ENCODE data around the gene MED15. TPM values are rescaled to one million over a fixed set of nuclear protein-coding genes. Genes with fewer than 3 reads are reported as not detected.
"Not testable (repeated sequence)": the region's sequence is repeated elsewhere in the genome, so short reads cannot be mapped to it uniquely, and the experiment has no call there.

The MED15 gene
- total RNA-seq, 4 donors from 2014 or later = 37.5 to 69.4 (median 52.7) TPM

DNA sequence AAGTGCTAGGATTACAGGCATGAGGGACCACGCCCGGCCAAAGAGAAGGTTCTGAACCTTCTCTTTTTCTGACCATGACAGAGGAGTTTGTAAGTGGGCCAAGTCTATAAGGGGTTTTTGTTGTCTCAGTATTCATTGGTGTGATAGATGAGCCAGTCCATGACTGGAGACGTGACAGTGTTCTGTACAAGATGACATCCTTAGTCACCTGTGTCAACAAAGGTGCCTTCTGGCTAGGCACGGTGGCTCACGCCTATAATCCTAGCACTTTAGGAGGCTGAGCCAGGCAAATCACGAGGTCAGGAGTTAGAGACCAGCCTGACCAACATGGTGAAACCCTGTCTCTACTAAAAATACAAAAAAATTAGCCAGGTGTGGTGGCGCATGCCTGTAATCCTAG, 7.6 kb upstream of the MED15 start:
- DNase-seq = no peak
- in situ Hi-C loops (cut with MboI; ENCODE audit: low sequenced_read_pairs in 4 of 4) = loop anchor here in 2 of 4 donors (5.0 to 10.0 kb wide), 2 partner anchors 65 to 82 kb away; no protein-coding TSS in a partner anchor

DNA sequence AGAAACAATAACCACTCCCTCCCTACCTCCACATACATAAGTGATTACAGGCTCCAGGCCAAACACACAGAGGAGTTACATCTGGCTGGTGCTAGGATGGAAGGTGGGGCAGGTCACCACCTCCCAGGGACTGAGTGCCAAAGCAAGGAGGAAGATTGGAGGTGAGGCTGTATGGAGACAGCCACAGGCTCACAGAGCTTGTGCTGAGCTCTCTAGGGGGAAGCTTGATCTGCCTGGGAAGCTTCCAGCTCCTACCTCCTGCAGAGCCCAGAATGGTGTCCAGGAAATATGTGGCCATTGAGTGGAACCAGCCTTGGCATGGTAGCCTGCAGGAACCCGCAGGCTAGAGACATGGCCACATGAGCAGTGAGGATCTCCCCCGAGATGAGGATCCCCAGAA, 3.6 kb upstream of the MED15 start:
- intact Hi-C loops (cut with DNase I; ENCODE audit: low total_unique reads) = no loop called here

More for the DNA sequence above, 7.6 kb upstream of the MED15 start:
- no peak for ATAC-seq
- Histone ChIP-seq H3K27me3 (no peaks in the 10 kb centered on the region), H3K36me3 (peaks cover 0 to 9% of the 10 kb centered on the region in 2 donors), H3K4me1 (peaks cover 5 to 8% of the 10 kb centered on the region in 2 donors), H3K4me3 (no peak overlapping the region), H3K9me3 (no peaks in the 10 kb centered on the region), H3K27ac (no peak overlapping the region)
- intact Hi-C loops (cut with DNase I; ENCODE audit: low total_unique reads) = loop anchor here (5.0 to 10.0 kb wide), 4 partner anchors 175 to 418 kb away; partner anchors contain the start of genes CRKL, DGCR6L and DGCR8
- no peak for TF ChIP-seq POLR2A (IDR thresholded peaks at IDR 0.05)
- TF ChIP-seq, protein P1, sequence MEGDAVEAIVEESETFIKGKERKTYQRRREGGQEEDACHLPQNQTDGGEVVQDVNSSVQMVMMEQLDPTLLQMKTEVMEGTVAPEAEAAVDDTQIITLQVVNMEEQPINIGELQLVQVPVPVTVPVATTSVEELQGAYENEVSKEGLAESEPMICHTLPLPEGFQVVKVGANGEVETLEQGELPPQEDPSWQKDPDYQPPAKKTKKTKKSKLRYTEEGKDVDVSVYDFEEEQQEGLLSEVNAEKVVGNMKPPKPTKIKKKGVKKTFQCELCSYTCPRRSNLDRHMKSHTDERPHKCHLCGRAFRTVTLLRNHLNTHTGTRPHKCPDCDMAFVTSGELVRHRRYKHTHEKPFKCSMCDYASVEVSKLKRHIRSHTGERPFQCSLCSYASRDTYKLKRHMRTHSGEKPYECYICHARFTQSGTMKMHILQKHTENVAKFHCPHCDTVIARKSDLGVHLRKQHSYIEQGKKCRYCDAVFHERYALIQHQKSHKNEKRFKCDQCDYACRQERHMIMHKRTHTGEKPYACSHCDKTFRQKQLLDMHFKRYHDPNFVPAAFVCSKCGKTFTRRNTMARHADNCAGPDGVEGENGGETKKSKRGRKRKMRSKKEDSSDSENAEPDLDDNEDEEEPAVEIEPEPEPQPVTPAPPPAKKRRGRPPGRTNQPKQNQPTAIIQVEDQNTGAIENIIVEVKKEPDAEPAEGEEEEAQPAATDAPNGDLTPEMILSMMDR (IDR thresholded peaks at IDR 0.05 in 4 of 5, conservative IDR thresholded peaks at IDR 0.05 in 1 of 5) = no peak

DNA sequence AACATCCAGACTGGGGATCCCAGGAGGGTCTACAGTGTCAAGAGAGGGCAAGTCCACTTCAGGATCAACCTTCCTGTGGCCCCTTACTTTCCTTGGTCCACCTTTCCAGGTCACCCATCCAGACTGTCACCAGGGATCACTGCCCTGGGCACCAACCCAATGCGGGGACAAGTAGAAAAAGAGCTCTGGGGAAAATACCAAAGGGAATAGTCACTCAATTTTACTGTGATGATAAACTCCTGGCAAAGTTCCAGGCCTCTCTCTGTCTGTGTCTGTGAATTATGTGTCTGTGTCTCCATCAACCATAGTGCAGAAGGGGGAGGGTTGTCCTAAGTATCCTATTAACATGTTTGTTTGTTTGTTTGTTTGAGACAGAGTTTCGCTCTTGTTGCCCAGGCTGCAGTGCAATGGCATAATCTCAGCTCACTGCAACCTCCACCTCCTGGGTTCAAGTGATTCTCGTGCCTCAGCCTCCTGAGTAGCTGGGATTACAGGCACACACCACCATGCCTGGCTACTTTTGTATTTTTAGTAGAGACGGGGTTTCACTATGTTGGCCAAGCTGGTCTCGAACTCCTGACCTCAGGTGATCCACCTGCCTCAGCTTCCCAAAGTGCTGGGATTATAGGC, 3.0 kb upstream of the MED15 start:
- H3K27ac ChIP-seq; H3K4me3 ChIP-seq; H3K27me3 ChIP-seq; H3K9me3 ChIP-seq; ATAC-seq; intact Hi-C loops (cut with DNase I; ENCODE audit: low total_unique reads); H3K36me3 ChIP-seq; DNase-seq: not testable (repeated sequence)
- H3K4me1 ChIP-seq = peaks cover 8 to 20% of the 10 kb centered on the region in 2 donors
- in situ Hi-C loops (cut with MboI; ENCODE audit: low sequenced_read_pairs in 4 of 4) = loop anchor here in 1 of 4 donors (10.0 kb wide), 1 partner anchor 60 kb away; no protein-coding TSS in a partner anchor

More for the DNA sequence above, 3.6 kb upstream of the MED15 start:
- no peak for ATAC-seq
- no peak overlapping the region for H3K4me3 ChIP-seq
- no peak for DNase-seq
- H3K4me1 ChIP-seq = peaks cover 2 to 14% of the 10 kb centered on the region in 2 donors
- H3K27me3 ChIP-seq = no peaks in the 10 kb centered on the region
- no peaks in the 10 kb centered on the region for H3K9me3 ChIP-seq
- TF ChIP-seq, protein P1 (IDR thresholded peaks at IDR 0.05 in 4 of 5, conservative IDR thresholded peaks at IDR 0.05 in 1 of 5) = no peak
- TF ChIP-seq POLR2A (IDR thresholded peaks at IDR 0.05) = no peak
- H3K36me3 ChIP-seq = peaks cover 0 to 9% of the 10 kb centered on the region in 2 donors
- H3K27ac ChIP-seq = no peak overlapping the region
- in situ Hi-C loops (cut with MboI; ENCODE audit: low sequenced_read_pairs in 4 of 4) = loop anchor here in 1 of 4 donors (10.0 kb wide), 1 partner anchor 61 kb away; no protein-coding TSS in a partner anchor

DNA sequence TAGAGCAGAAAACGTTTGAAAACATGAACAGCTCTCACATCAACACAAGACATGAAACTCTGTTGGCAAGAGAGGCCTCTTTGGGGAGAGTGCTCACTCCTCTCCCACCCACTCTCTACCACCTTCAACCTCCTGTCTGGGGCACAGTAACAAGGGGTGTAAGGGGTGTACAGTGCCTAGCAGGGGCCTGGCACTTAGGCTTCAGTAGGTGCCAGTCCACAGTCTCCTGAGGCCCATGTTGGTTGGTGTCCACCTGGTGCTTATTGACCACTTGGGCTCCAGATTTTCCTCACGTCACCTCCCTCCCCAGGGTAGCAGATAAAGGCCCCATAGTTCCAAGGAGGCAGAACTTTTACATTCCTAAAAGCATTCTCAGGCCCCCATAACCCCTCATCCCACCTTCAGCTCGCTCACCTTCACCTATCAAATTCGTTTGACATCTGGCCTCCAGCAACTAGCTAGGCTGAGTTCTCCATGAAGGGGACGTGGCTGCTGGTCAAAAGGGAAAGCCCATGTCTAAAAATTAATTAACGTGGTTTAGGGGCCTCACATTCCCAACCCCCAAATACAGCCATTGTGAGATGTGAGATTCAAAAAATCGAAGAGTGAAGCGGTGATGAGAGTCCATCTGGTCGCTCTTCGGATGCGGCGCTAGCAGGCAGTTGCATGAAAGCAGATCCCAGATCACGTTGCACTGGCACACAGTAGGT, 712 bp upstream of the MED15 start:
- in situ Hi-C loops (cut with MboI; ENCODE audit: low sequenced_read_pairs in 4 of 4) = loop anchor here in 1 of 4 donors (10.0 kb wide), 1 partner anchor 58 kb away; no protein-coding TSS in a partner anchor
- DNase-seq (no peak), ATAC-seq (no peak)
- Histone ChIP-seq H3K9me3 (no peaks in the 10 kb centered on the region), H3K27me3 (no peaks in the 10 kb centered on the region), H3K4me1 (peaks cover 30 to 43% of the 10 kb centered on the region in 2 donors), H3K4me3 (peak overlapping the region; percentile 74 to 99 (median 90)), H3K36me3 (peaks cover 0 to under 1% of the 10 kb centered on the region in 2 donors), H3K27ac (peak overlapping the region; percentile 94 to 99 (median 98))
- no peak for TF ChIP-seq POLR2A (IDR thresholded peaks at IDR 0.05)
- TF ChIP-seq, protein P1 (IDR thresholded peaks at IDR 0.05 in 4 of 5, conservative IDR thresholded peaks at IDR 0.05 in 1 of 5) = no peak
- intact Hi-C loops (cut with DNase I; ENCODE audit: low total_unique reads) = loop anchor here (1.0 to 2.0 kb wide), 2 partner anchors 10 to 64 kb away; no protein-coding TSS in a partner anchor

DNA sequence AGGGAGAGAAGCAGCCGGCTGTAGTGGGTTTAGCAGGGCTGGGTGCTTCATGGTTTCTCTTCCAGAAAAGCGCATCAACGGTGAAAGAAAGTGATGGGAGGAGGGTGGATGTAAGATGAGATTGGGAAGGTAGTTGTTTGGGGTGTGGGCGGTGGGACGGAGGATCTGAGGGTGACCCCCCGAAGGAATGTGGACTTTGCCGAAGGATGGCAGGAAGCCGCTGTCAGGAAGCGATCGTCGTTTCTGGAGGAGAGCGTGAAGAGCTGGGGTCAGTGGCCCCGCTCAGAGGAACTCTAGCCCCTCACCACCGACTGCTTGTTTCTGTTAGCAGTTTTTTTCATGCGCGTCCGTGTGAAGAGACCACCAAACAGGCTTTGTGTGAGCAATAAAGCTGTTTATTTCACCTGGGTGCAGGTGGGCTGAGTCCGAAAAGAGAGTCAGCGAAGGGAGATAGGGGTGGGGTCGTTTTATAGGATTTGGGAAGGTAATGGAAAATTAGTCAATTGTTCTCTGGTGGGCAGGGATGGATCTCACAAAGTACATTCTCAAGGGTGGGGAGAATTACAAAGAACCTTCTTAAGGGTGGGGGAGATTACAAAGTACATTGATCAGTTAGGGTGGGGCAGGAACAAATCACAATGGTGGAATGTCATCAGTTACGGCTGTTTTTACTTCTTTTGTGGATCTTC, 801 bp downstream of the MED15 start:
- peaks cover 34 to 51% of the 10 kb centered on the region in 2 donors for H3K4me1 ChIP-seq
- peak overlapping the region; percentile 74 to 99 (median 90) for H3K4me3 ChIP-seq
- H3K27me3 ChIP-seq; H3K9me3 ChIP-seq; DNase-seq; intact Hi-C loops (cut with DNase I; ENCODE audit: low total_unique reads); ATAC-seq; H3K36me3 ChIP-seq: not testable (repeated sequence)
- peak overlapping the region; percentile 94 to 99 (median 98) for H3K27ac ChIP-seq
- in situ Hi-C loops (cut with MboI; ENCODE audit: low sequenced_read_pairs in 4 of 4) = loop anchor here in 1 of 4 donors (10.0 kb wide), 1 partner anchor 57 kb away; no protein-coding TSS in a partner anchor

All from gastrocnemius medialis (tissue), 4 donors.